Activated naive CD4-positive, alpha-beta T cell treated with anti-CD3 and anti-CD28 coated beads for 36 hours (primary cell): ENCODE data around the gene ARHGAP9. TPM values are rescaled to one million over a fixed set of nuclear protein-coding genes. Genes with fewer than 3 reads are reported as not detected.
A peak's percentile ranks its signal among the peaks of the same experiment; 100 is the strongest.
"Not testable (repeated sequence)": the region's sequence is repeated elsewhere in the genome, so short reads cannot be mapped to it uniquely, and the experiment has no call there.

Experiments used
- CTCF ChIA-PET: fragments of 350-600 bp; sonication (Branson Sonifier 250); formaldehyde crosslinking; loops from one replicate; lab custom pipeline; 2021; ENCODE audit warnings: antibody characterized with exemption; lab: Charles Lee
- DNase-seq: peaks from one replicate; pipeline ENCODE4 v3.0.0-alpha.2; 2020
- H3K27ac Mint-ChIP-seq: one replicate; pipeline ENCODE4 v1.8.0; 2021; ENCODE audit warnings: mild to moderate bottlenecking, mixed read lengths
- H3K27me3 Mint-ChIP-seq: one replicate; pipeline ENCODE4 v1.8.0; 2021; ENCODE audit warnings: low read depth, mixed read lengths
- H3K36me3 Mint-ChIP-seq: one replicate; pipeline ENCODE4 v1.8.0; 2021; ENCODE audit warnings: low read depth, mixed read lengths
- H3K4me1 Mint-ChIP-seq: one replicate; pipeline ENCODE4 v1.8.0; 2021; ENCODE audit warnings: low read depth, mixed read lengths
- H3K4me3 Mint-ChIP-seq: one replicate; pipeline ENCODE4 v1.8.0; 2021; ENCODE audit warnings: mild to moderate bottlenecking, moderate library complexity, mixed read lengths
- H3K9me3 Mint-ChIP-seq: one replicate; pipeline ENCODE4 v1.8.0; 2021; ENCODE audit warnings: mixed read lengths
- intact Hi-C: fragments of 100-400 bp; cut with micrococcal nuclease; formaldehyde crosslinking; loops from one replicate; pipeline ENCODE4 v1.15.1; 2023
- total RNA-seq, 2 experiments: library from RNA; stranded (reverse); gene quantifications; one replicate each; pipeline ENCODE4 v1.2.3, GENCODE V29; 2021

ARHGAP9 gene
- total RNA-seq, 2 experiments from 2014 or later, result 95.9 to 97.9 TPM

DNA sequence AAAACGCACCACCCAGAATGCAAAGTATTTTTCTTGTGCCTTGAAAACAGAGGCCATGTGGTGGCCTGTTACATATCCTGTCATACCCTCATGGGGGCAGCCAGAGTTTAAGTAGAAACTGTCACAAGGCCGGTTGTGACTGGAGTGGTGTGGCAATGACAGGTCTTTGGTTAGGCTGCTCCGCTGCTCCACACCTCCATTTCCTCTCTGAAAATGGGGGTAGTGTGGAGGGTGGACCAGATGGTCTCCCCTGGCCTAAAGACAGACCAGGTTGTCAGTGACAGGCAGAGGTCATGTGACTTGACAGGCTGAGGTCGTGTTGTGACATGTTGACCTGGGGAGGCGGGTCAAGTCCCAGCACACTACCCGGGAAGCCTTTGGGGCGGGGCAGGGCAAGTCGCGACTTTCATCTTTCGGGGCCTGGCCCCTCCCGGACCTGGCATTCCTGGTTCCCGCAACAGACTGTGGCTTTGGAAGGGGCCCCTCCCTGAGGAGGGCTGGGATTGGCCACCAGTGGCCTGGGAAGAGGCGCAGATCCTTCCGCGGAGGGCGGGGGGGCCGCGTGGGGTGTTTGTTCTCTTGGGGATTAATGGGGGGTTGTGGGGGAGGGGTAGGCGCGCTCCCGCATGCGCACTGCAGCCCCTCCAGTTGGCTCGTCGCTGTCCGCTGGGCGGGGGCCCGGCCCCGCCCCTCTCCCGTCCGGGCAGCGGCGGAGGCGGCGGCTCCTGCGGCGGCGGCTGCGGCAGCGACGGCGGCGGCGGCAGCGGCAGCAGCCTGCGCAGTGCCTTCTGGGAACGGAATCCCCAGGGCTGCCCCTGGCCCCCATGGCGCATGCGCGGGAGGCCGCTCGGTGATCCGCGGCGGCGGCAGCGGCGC lies 42.6 kb upstream of the ARHGAP9 start, which contains the start of gene MBD6:
TSS of gene MBD6 (plus strand) at position 814 of the 876 bp plus-strand sequence. CDS start 1,480 bp downstream, outside the sequence.
- H3K27me3 Mint-ChIP-seq, result no peaks in the 10 kb centered on the region
- intact Hi-C loops, result loop anchor here (1.0 to 10.0 kb wide), 13 partner anchors 25 to 1187 kb away; partner anchors contain the start of genes CDK4, CTDSP2, DCTN2 and EEF1AKMT3
- H3K4me1 Mint-ChIP-seq, result peaks cover 62% of the 10 kb centered on the region
- peak within 1 kb of the TSS; percentile 100 for H3K27ac Mint-ChIP-seq
- no peaks in the 10 kb centered on the region for H3K9me3 Mint-ChIP-seq
- DNase-seq, result peak; percentile 93
- H3K4me3 Mint-ChIP-seq, result peak within 1 kb of the TSS; percentile 97
- CTCF ChIA-PET, result no interaction called here
- peaks cover 31% of the 10 kb centered on the region for H3K36me3 Mint-ChIP-seq

DNA sequence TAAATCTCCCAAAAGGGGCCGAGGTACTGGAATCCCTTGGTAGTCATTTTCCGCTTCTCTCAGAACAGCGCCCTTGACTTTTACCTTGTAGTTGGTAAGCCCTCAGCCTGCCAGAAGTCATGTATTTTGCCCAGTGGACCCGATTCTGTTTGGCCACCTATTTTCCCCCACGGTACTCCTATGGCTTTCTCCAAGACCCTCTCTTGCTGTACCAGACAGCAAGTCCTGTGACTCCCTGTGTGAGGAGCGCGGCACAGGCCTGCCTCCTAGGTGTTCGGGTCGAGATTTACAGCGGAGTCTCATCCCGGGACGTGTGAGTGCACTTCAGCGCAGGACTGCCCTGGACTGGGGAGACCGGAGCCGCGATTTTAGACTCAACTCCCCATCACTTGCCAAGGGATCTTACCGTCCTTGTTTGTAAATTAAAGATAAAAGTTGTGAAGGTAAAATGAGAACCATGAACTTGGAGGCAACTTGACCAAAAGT lies 41.9 kb upstream of the ARHGAP9 start:
- Mint-ChIP-seq H3K27ac (peak overlapping the region; percentile 100), H3K36me3 (peaks cover 38% of the 10 kb centered on the region), H3K9me3 (no peaks in the 10 kb centered on the region), H3K4me1 (peaks cover 66% of the 10 kb centered on the region), H3K27me3 (no peaks in the 10 kb centered on the region), H3K4me3 (peak overlapping the region; percentile 97)
- peak; percentile 41 for DNase-seq
- intact Hi-C loops, result loop anchor here (1.0 to 10.0 kb wide), 15 partner anchors 26 to 1187 kb away; partner anchors contain the start of genes CDK4, CTDSP2, DCTN2 and EEF1AKMT3
- CTCF ChIA-PET, result no interaction called here

DNA sequence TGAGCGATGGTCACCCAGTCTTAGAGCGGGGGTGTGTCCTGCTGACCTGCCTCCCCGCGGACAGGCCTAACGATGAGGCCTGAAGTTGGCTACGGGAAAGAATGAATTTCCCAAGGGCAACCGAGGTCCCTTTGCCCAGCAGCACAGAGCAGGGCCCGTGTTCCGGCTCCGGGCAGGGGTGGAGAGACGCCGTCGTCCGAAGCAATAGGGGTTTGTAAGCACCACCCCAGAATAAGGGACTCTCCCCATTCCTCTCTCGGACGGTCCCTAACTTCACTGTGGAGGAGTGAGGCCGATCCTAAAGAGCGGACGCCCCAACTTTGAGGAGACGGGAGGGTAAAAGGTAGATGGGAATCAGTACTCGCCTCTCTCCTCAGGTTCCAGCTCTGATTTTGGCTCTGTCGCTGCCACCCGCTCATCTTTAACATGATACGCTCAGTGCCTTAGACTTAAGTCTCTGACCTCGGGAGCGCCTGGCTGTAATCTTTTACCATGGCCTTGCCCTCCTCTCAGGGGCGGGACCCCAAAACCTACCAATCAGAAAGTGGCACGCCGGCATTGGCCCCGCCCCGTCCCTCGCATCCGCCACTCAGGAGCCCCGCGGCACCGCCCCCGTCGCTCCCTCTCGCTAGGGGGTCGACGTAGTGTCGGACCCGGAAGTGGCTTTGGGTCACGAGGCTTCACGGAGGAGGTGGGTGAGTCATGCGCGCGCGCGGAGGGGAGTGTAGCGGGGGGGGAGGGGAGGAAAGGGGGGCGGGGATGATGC lies 40.6 kb upstream of the ARHGAP9 start, which contains the start of gene DDIT3:
TSS of gene DDIT3 (minus strand) at position 462 of the 766 bp plus-strand sequence. CDS start 3,108 bp downstream, outside the sequence.
- peak; percentile 100 for DNase-seq
- CTCF ChIA-PET, result no interaction called here
- Mint-ChIP-seq H3K4me3 (peak within 1 kb of the TSS; percentile 97), H3K4me1 (peaks cover 67% of the 10 kb centered on the region), H3K36me3 (peaks cover 47% of the 10 kb centered on the region), H3K27me3 (no peaks in the 10 kb centered on the region), H3K9me3 (no peaks in the 10 kb centered on the region), H3K27ac (peak within 1 kb of the TSS; percentile 100)
- intact Hi-C loops, result loop anchor here (1.0 to 10.0 kb wide), 11 partner anchors 32 to 1185 kb away; partner anchors contain the start of genes GLI1, IL23A, MARS1 and NEMP1

DNA sequence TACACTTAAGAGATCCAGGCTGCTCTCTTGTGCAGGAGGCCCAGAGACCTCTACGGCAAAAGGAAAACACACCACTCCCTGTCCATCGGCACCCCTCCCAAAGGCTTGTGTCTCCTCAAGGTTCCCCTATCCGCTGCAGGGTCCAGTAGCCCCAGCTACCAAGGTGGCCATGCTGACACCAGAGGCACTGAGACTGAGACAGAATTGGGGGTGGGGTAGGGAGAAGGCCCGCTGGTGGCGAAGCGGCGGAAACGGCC lies 40.1 kb upstream of the ARHGAP9 start:
- intact Hi-C loops, result loop anchor here (1.0 to 10.0 kb wide), 11 partner anchors 31 to 1185 kb away; partner anchors contain the start of genes GLI1, IL23A, MARS1 and NEMP1
- peaks cover 49% of the 10 kb centered on the region for H3K36me3 Mint-ChIP-seq
- H3K27ac Mint-ChIP-seq, result peak overlapping the region; percentile 100
- DNase-seq, result peak; percentile 39
- CTCF ChIA-PET, result no interaction called here
- H3K4me3 Mint-ChIP-seq, result peak overlapping the region; percentile 97
- H3K4me1 Mint-ChIP-seq, result peaks cover 63% of the 10 kb centered on the region
- no peaks in the 10 kb centered on the region for H3K9me3 Mint-ChIP-seq
- no peaks in the 10 kb centered on the region for H3K27me3 Mint-ChIP-seq

DNA sequence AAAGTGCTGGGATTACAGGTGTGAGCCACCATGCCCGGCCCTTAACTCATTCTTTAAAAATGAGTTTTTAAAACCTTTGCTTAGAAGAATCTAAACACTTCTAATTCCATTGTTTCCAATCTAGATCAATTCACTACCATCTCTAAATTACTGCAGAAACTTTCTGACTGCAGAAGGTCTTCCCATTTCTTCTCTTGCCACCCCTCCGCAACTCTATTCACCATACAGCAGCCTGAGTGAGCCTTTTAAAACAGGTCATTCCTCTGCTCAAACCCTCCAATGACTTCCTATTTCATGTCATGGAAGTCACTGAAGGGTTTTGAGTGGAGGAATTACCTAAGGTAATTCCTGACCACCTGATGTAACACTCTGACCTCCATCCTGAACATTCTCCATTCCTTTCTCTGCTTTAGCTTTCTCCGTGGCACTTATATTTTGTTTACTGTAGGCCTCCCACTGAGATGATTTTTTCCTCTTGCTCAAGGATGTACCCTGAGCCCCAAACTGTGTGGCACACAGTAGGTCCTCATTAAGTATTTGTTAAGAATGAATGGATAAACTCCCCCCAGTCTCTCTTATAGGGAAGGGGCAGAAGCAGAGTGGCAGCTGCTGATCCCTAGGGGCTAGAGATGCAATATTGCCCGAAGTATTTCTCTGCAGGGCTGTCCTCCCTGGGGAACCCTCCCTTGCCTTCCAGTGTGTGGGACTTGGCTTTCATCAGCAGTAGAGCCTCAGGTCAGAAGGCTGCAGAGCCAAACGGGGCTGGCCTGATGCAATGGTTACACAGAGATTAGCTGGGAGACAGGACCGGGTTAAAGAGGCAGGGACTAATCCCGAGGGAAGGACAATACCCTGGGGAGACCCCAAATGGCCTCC lies 39.5 kb upstream of the ARHGAP9 start:
- no peaks in the 10 kb centered on the region for H3K9me3 Mint-ChIP-seq
- H3K4me1 Mint-ChIP-seq, result peaks cover 58% of the 10 kb centered on the region
- no peaks in the 10 kb centered on the region for H3K27me3 Mint-ChIP-seq
- CTCF ChIA-PET, result interaction anchor here (0.6 kb wide), 1 partner anchor 71 kb away, joined by 3 read pairs; no protein-coding TSS in a partner anchor
- intact Hi-C loops, result no loop called here
- DNase-seq, result peak; percentile 23
- H3K4me3 Mint-ChIP-seq, result peak overlapping the region; percentile 97
- H3K27ac Mint-ChIP-seq, result peak overlapping the region; percentile 100
- H3K36me3 Mint-ChIP-seq, result peaks cover 53% of the 10 kb centered on the region

DNA sequence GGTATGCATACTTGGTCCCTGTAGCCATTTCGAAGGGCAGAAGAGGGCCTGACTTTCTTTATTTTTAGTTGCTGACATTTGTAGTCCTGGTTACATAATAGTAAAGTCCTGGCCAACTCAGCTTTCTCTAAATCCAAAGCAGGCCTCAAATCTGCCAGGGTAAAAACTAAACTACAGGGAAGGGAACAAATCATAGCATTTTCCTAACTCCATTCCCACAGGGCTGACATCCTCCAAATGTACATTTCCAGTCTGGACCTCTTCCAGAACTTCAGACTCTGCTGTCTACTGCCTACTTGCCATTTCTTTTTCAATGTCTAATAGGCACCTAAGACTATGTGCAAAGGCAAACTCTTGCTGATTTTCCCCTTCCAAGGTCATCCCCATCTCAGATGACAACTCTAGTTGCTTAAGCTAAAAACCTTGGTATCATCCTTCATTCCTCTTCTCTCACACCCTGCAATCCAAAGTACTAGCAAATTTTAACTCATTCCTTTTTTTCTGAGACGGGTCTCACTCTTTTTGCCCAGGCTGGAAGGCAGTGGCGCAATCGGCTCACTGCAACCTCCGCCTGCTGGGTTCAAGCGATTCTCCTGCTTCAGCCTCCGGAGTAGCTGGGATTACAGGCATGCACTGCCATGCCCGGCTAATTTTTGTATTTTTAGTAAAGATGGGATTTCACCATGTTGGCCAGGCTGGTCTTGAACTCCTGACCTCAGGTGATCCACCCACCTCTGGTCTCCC lies 38.7 kb upstream of the ARHGAP9 start:
- Mint-ChIP-seq H3K4me3 (peak overlapping the region; percentile 97), H3K27me3 (no peaks in the 10 kb centered on the region), H3K4me1 (peaks cover 50% of the 10 kb centered on the region), H3K27ac (peak overlapping the region; percentile 100), H3K36me3 (peaks cover 57% of the 10 kb centered on the region), H3K9me3 (no peaks in the 10 kb centered on the region)
- intact Hi-C loops, result no loop called here
- CTCF ChIA-PET, result interaction anchor here (0.6 kb wide), 1 partner anchor 70 kb away, joined by 3 read pairs; no protein-coding TSS in a partner anchor
- no peak for DNase-seq

DNA sequence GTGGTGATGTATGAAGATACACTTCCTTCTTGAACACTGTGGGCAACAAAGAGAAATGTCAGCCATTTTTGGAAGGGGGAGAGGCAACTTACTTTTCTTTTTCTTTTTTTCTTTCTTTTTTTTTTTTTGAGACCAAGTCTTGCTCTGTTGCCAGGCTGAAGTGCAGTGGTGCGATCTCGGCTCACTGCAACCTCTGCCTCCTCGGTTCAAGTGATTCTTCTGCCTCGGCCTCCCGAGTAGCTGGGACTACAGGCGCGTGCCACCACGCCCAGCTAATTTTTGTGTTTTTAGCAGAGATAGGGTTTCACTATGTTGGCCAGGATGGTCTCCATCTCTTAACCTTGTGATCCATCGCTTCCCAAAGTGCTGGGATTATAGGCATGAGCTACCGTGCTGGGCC lies 38.1 kb upstream of the ARHGAP9 start:
- H3K9me3 Mint-ChIP-seq, DNase-seq, H3K27me3 Mint-ChIP-seq, intact Hi-C loops, H3K4me3 Mint-ChIP-seq: not testable (repeated sequence)
- Mint-ChIP-seq H3K36me3 (peaks cover 63% of the 10 kb centered on the region), H3K27ac (peak overlapping the region; percentile 100), H3K4me1 (peaks cover 46% of the 10 kb centered on the region)
- CTCF ChIA-PET, result interaction anchor here (1.7 kb wide), 1 partner anchor 59 kb away, joined by 4 read pairs; no protein-coding TSS in a partner anchor

DNA sequence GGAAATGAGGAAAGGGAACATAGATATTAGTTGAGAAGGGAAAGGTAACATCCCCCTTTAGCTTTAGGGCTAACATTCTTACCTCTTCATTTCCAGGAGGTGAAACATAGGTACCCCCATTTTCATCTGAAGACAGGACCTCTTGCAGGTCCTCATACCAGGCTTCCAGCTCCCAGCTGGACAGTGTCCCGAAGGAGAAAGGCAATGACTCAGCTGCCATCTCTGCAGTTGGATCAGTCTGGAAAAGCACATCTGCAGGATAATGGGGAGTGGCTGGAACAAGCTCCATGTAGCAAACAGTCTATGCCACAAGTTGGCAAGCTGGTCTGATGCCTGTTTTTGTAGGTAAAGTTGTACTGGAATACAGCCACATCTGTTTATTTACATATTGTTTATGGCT lies 37.5 kb upstream of the ARHGAP9 start:
- no peak for DNase-seq
- peak overlapping the region; percentile 75 for H3K27ac Mint-ChIP-seq
- CTCF ChIA-PET, result interaction anchor here (1.7 kb wide), 1 partner anchor 59 kb away, joined by 4 read pairs; no protein-coding TSS in a partner anchor
- H3K36me3 Mint-ChIP-seq, result peaks cover 68% of the 10 kb centered on the region
- no peaks in the 10 kb centered on the region for H3K27me3 Mint-ChIP-seq
- H3K4me1 Mint-ChIP-seq, result peaks cover 46% of the 10 kb centered on the region
- H3K9me3 Mint-ChIP-seq, result no peaks in the 10 kb centered on the region
- intact Hi-C loops, result no loop called here
- no peak overlapping the region for H3K4me3 Mint-ChIP-seq

DNA sequence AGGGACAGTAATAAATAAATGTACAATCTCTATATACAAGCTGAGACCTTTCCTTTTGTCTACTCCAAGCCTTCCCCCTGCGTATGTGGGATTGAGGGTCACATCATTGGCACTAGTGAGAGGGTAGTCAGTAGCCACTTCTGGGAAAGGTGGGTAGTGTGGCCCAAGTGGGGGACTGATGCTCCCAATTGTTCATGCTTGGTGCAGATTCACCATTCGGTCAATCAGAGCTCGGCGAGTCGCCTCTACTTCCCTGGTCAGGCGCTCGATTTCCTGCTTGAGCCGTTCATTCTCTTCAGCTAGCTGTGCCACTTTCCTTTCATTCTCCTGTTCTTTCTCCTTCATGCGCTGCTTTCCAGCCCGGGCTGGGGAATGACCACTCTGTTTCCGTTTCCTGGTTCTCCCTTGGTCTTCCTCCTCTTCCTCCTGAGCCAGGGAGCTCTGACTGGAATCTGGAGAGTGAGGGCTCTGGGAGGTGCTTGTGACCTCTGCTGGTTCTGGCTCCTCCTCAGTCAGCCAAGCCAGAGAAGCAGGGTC lies 37.0 kb upstream of the ARHGAP9 start:
- Mint-ChIP-seq H3K36me3 (peaks cover 73% of the 10 kb centered on the region), H3K9me3 (no peaks in the 10 kb centered on the region), H3K27me3 (no peaks in the 10 kb centered on the region), H3K4me1 (peaks cover 41% of the 10 kb centered on the region), H3K27ac (peak overlapping the region; percentile 75), H3K4me3 (no peak overlapping the region)
- CTCF ChIA-PET, result interaction anchor here (0.9 to 1.7 kb wide), 2 partner anchors 40 to 58 kb away, joined by 3 to 4 read pairs; no protein-coding TSS in a partner anchor
- intact Hi-C loops, result no loop called here
- no peak for DNase-seq

DNA sequence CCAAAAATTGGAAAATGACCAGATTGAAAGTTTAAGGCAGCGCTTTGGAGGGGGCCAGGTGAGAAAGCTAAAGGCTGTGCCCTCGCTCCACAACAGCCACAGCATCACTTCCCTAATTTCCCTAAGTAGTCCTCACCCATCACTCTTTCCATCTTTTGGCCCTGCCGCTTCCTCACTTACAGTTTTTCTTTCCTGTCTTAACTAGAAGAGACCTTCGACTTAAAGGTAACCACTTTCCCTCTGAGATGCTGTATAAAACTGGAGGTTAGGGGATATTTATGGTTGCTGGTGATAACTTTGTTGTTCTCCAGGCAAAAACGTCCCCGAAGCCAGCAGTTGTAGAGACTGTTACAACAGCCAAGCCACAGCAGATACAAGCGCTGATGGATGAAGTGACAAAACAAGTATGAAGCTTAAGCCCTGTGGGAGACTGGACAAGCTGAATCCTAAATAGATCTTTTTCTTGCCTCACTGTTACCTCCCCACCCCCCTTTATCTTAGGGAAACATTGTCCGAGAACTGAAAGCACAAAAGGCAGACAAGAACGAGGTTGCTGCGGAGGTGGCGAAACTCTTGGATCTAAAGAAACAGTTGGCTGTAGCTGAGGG lies 36.4 kb upstream of the ARHGAP9 start:
- peaks cover 36% of the 10 kb centered on the region for H3K4me1 Mint-ChIP-seq
- no peaks in the 10 kb centered on the region for H3K9me3 Mint-ChIP-seq
- no peak overlapping the region for H3K4me3 Mint-ChIP-seq
- intact Hi-C loops, result no loop called here
- no peaks in the 10 kb centered on the region for H3K27me3 Mint-ChIP-seq
- CTCF ChIA-PET, result interaction anchor here (0.9 to 1.7 kb wide), 2 partner anchors 39 to 57 kb away, joined by 3 to 4 read pairs; no protein-coding TSS in a partner anchor
- peak overlapping the region; percentile 58 for H3K27ac Mint-ChIP-seq
- peaks cover 78% of the 10 kb centered on the region for H3K36me3 Mint-ChIP-seq
- DNase-seq, result no peak
